K562 (cell line): ENCODE results near the gene DNAJB1. TPM values are rescaled to one million over a fixed set of nuclear protein-coding genes. Genes with fewer than 3 reads are reported as not detected.

ENCODE experiments used
- ARID2 ChIP-seq: fragments of 450-650 bp; IDR thresholded peaks from 2 replicates; pipeline ENCODE4 v1.6.1; 2017; ENCODE audit warnings: antibody characterized with exemption, mild to moderate bottlenecking
- BHLHE40 ChIP-seq: IDR thresholded peaks from 2 replicates; pipeline ENCODE4 v1.6.1; 2011; ENCODE audit warnings: low read length, improper control_type of control experiment
- DNMT1 ChIP-seq: fragments of 450-650 bp; IDR thresholded peaks from 2 replicates; pipeline ENCODE4 v1.6.1; 2016; ENCODE audit warnings: antibody characterized with exemption, mild to moderate bottlenecking
- EZH2 ChIP-seq: IDR thresholded peaks from 2 replicates; pipeline ENCODE4 v1.6.1; 2012; ENCODE audit warnings: low read depth, mild to moderate bottlenecking, inconsistent platforms, low read length, borderline replicate concordance
- IFI16 ChIP-seq: fragments of 250-450 bp; sonication (Bioruptor Pico); IDR thresholded peaks from 2 replicates; pipeline ENCODE4 v2.1.2; 2022; ENCODE audit warnings: mild to moderate bottlenecking, inconsistent platforms
- KDM1A ChIP-seq, 2 experiments: fragments of 450-650 bp; IDR thresholded peaks; 2 replicates each; pipeline ENCODE4 v1.6.1; 2016; ENCODE audit warnings: mild to moderate bottlenecking in 2 of 2
- TBP ChIP-seq: optimal IDR thresholded peaks from 2 replicates; pipeline ENCODE3; 2011; ENCODE audit warnings: low read depth, low read length, improper control_type of control experiment
- ZNF589 ChIP-seq: fragments of 200-800 bp; sonication (Bioruptor generic); IDR thresholded peaks from 2 replicates; pipeline ENCODE4 v1.6.1; 2016; ENCODE audit warnings: low read depth, missing genetic modification characterization, missing compliant biosample characterization
- ZNF699 ChIP-seq: fragments of 250-450 bp; sonication (Bioruptor Pico); IDR thresholded peaks from 2 replicates; pipeline ENCODE4 v1.8.0; 2021; ENCODE audit warnings: mild to moderate bottlenecking, moderate library complexity; ENCODE audit not compliant: insufficient replicate concordance
- ZNF79 ChIP-seq: fragments of 250-450 bp; sonication (Bioruptor Pico); IDR thresholded peaks from 2 replicates; pipeline ENCODE4 v1.4.0; 2020; ENCODE audit warnings: low read depth, mild to moderate bottlenecking, moderate library complexity
- polyA plus RNA-seq, 8 experiments: library from polyadenylated mRNA; depleted of rRNA in 4 of 8; stranded (reverse) in 5 of 8; unstranded in 3 of 8; fragments of >200 nt; fragmentation: Nextera tagmentation in 2 of 8; fragmentation: Illumina TruSeq in 1 of 8; extraction: Ambion mirVana in 2 of 8; extraction: Trizol in 1 of 8; gene quantifications; 2 replicates each; pipeline versions ENCODE4 v1.2.1 to v1.2.3, GENCODE V29; 2011 to 2014; ENCODE audit warnings: inconsistent platforms in 1 of 8, missing spikeins in 1 of 8
- total RNA-seq, 7 experiments: library from RNA; depleted of rRNA in 6 of 7; stranded (reverse); fragments of >200 nt in 6 of 7; fragmentation: Illumina TruSeq in 2 of 7; extraction: Trizol in 2 of 7; gene quantifications; 2 replicates each; pipeline versions ENCODE4 v1.2.1 to v1.2.3, GENCODE V29; 2011 to 2021; ENCODE audit warnings: low replicate concordance in 1 of 7
- TF ChIP-seq, protein P1 (sequence below): conservative IDR thresholded peaks from 2 replicates; pipeline ENCODE4 v1.6.1; 2011; ENCODE audit warnings: low read depth, mild to moderate bottlenecking, low read length; ENCODE audit not compliant: control insufficient read depth
- TF ChIP-seq, protein P2 (sequence below): sonication (generic); formaldehyde crosslinking; IDR thresholded peaks from 2 replicates; pipeline ENCODE4 v1.8.1; 2023; ENCODE audit warnings: mild to moderate bottlenecking, missing genetic modification reagents
- TF ChIP-seq, protein P3 (sequence below), 2 experiments: fragments of 450-650 bp; IDR thresholded peaks; 2 replicates each; pipeline ENCODE4 v1.6.1; 2016
- TF ChIP-seq, protein P4 (sequence below): fragments of 250-450 bp; sonication (Bioruptor Pico); IDR thresholded peaks from 2 replicates; pipeline ENCODE4 v1.5.0; 2020; ENCODE audit warnings: mild to moderate bottlenecking, borderline replicate concordance
- TF ChIP-seq, protein P5 (sequence below): fragments of 450-650 bp; formaldehyde crosslinking; IDR thresholded peaks from 2 replicates; pipeline ENCODE4 v1.4.0; 2022; ENCODE audit warnings: mild to moderate bottlenecking, moderate library complexity

DNAJB1 gene
- total and polyA plus RNA-seq, 9 of the 15 experiments (the other 6 are each of a cell fraction or from before 2014, with no cell fraction given): 13.2 to 113 (median 62.1) TPM

DNA sequence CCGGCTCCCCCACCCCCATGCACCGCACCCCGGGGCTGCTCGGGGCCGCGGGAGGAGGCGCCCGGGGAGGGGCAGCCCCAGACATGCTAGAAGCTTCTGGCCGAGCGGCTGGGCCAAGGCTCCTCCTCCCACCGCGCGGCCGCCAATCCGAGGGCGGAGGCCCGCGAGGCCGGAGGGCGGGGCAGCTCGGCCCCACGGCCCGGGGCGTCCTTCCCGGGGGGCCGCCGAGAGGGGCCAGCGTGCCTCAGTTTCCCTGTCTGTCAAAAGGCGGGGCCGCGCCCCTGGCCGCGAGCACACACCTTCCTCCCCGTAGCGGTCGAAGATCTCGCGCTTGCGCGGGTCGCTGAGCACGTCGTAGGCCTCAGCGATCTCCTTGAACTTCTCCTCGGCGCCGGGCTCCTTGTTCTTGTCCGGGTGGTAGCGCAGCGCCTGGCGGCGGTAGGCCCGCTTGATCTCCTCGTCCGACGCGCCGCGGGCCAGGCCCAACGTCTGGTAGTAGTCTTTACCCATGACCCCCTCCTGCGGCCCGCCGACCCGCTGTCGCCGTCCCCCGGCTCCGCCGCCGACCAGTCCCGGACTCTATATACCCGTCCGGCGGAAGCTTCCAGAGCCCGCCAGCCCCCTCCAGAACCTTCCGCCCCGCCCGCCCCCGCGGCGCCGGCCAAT is at the start of gene DNAJB1 (continued):
- TF ChIP-seq EZH2: no peak
- TF ChIP-seq, protein P1, sequence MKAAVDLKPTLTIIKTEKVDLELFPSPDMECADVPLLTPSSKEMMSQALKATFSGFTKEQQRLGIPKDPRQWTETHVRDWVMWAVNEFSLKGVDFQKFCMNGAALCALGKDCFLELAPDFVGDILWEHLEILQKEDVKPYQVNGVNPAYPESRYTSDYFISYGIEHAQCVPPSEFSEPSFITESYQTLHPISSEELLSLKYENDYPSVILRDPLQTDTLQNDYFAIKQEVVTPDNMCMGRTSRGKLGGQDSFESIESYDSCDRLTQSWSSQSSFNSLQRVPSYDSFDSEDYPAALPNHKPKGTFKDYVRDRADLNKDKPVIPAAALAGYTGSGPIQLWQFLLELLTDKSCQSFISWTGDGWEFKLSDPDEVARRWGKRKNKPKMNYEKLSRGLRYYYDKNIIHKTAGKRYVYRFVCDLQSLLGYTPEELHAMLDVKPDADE: peak; percentile 82
- no peak for TF ChIP-seq ZNF699 (CRISPR knock-in tag)
- TF ChIP-seq, protein P2, sequence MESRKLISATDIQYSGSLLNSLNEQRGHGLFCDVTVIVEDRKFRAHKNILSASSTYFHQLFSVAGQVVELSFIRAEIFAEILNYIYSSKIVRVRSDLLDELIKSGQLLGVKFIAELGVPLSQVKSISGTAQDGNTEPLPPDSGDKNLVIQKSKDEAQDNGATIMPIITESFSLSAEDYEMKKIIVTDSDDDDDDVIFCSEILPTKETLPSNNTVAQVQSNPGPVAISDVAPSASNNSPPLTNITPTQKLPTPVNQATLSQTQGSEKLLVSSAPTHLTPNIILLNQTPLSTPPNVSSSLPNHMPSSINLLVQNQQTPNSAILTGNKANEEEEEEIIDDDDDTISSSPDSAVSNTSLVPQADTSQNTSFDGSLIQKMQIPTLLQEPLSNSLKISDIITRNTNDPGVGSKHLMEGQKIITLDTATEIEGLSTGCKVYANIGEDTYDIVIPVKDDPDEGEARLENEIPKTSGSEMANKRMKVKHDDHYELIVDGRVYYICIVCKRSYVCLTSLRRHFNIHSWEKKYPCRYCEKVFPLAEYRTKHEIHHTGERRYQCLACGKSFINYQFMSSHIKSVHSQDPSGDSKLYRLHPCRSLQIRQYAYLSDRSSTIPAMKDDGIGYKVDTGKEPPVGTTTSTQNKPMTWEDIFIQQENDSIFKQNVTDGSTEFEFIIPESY (CRISPR knock-in tag): peak; percentile 71
- TF ChIP-seq, protein P3, sequence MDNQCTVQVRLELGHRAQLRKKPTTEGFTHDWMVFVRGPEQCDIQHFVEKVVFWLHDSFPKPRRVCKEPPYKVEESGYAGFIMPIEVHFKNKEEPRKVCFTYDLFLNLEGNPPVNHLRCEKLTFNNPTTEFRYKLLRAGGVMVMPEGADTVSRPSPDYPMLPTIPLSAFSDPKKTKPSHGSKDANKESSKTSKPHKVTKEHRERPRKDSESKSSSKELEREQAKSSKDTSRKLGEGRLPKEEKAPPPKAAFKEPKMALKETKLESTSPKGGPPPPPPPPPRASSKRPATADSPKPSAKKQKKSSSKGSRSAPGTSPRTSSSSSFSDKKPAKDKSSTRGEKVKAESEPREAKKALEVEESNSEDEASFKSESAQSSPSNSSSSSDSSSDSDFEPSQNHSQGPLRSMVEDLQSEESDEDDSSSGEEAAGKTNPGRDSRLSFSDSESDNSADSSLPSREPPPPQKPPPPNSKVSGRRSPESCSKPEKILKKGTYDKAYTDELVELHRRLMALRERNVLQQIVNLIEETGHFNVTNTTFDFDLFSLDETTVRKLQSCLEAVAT (IDR thresholded peaks at IDR 0.05): peak; percentile 88 to 90; a peak in 2 of 4 replicates
- TF ChIP-seq KDM1A (IDR thresholded peaks at IDR 0.05): no peak
- TF ChIP-seq, protein P4, sequence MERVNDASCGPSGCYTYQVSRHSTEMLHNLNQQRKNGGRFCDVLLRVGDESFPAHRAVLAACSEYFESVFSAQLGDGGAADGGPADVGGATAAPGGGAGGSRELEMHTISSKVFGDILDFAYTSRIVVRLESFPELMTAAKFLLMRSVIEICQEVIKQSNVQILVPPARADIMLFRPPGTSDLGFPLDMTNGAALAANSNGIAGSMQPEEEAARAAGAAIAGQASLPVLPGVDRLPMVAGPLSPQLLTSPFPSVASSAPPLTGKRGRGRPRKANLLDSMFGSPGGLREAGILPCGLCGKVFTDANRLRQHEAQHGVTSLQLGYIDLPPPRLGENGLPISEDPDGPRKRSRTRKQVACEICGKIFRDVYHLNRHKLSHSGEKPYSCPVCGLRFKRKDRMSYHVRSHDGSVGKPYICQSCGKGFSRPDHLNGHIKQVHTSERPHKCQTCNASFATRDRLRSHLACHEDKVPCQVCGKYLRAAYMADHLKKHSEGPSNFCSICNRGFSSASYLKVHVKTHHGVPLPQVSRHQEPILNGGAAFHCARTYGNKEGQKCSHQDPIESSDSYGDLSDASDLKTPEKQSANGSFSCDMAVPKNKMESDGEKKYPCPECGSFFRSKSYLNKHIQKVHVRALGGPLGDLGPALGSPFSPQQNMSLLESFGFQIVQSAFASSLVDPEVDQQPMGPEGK (CRISPR knock-in tag): no peak
- TF ChIP-seq DNMT1: no peak
- TF ChIP-seq BHLHE40: no peak
- TF ChIP-seq ZNF589 (CRISPR knock-in tag): no peak
- TF ChIP-seq ARID2: no peak
- TF ChIP-seq, protein P5, sequence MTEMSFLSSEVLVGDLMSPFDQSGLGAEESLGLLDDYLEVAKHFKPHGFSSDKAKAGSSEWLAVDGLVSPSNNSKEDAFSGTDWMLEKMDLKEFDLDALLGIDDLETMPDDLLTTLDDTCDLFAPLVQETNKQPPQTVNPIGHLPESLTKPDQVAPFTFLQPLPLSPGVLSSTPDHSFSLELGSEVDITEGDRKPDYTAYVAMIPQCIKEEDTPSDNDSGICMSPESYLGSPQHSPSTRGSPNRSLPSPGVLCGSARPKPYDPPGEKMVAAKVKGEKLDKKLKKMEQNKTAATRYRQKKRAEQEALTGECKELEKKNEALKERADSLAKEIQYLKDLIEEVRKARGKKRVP (CRISPR knock-in tag): no peak
- no peak for TF ChIP-seq ZNF79 (CRISPR knock-in tag)
- peak; percentile 95 for TF ChIP-seq TBP
- TF ChIP-seq IFI16 (CRISPR knock-in tag): no peak
